Psoas muscle (tissue), 8 donors: ENCODE measurements around the gene PRB2. TPM values are rescaled to one million over a fixed set of nuclear protein-coding genes. Genes with fewer than 3 reads are reported as not detected.
"Not testable (repeated sequence)": the region's sequence is repeated elsewhere in the genome, so short reads cannot be mapped to it uniquely, and the experiment has no call there.

ENCODE experiments used
- ATAC-seq, 4 donors: fragments of 200-7000 bp; cut with Tn5 transposase; one replicate each; pipeline ENCODE4 v1.9.1; 2020; ENCODE audit warnings: moderate library complexity in 3 of 4, mild to moderate bottlenecking in 2 of 4
- DNase-seq, 2 donors: peaks; one replicate each; pipeline ENCODE4 v3.0.0-alpha.2; 2020
- H3K27ac ChIP-seq: fragments of 200-600 bp; one replicate; pipeline ENCODE4 v1.8.0; 2022
- H3K27me3 ChIP-seq, 3 donors: fragments of 200-600 bp in 1 of 3; one replicate each; pipeline versions ENCODE4 v1.6.1 to v1.8.0; 2013 to 2022; ENCODE audit warnings: low read length in 2 of 3, mild to moderate bottlenecking in 2 of 3, moderate library complexity in 1 of 3; ENCODE audit not compliant: insufficient read depth in 3 of 3
- H3K36me3 ChIP-seq, 2 donors: fragments of 200-600 bp in 1 of 2; one replicate each; pipeline versions ENCODE4 v1.6.1 to v1.8.0; 2013 to 2022; ENCODE audit warnings: low read depth in 1 of 2, mild to moderate bottlenecking in 1 of 2, moderate library complexity in 1 of 2; ENCODE audit not compliant: insufficient read depth in 1 of 2
- H3K4me1 ChIP-seq: fragments of 200-600 bp; one replicate; pipeline ENCODE4 v1.8.0; 2022
- H3K4me3 ChIP-seq: fragments of 200-600 bp; one replicate; pipeline ENCODE4 v1.8.0; 2022; ENCODE audit warnings: mild to moderate bottlenecking
- H3K9me3 ChIP-seq: fragments of 200-600 bp; one replicate; pipeline ENCODE4 v1.8.0; 2022
- WGBS, 3 donors: extraction: QIAGEN DNeasy Blood & Tissue Kit; methylation state at CpG; one replicate each; pipeline versions ENCODE4 v1.1.6 to v1.1.7; 2013; 5-methylcytosine and 5-hydroxymethylcytosine counted together
- intact Hi-C, 2 donors: fragments of 100-400 bp; cut with DNase I; formaldehyde crosslinking; loops; one replicate each; pipeline versions ENCODE4 v1.11.0 to v1.14.2; 2022
- long read RNA-seq, 2 donors: library from polyadenylated mRNA; unstranded; transcript quantifications; one replicate each; pipeline ENCODE4 v2.0.0, GENCODE V29; 2021
- polyA plus RNA-seq, 3 donors: library from polyadenylated mRNA; stranded (reverse); fragments of 200-250 nt; gene quantifications; one replicate each; pipeline ENCODE4 v1.2.3, GENCODE V29; 2013
- total RNA-seq, 4 donors: library from RNA; stranded (reverse); fragmentation: NEBNext Ultra II Directional in 2 of 4; extraction: Animal tissue kit (Norgen Biotek cat#: 25700) in 2 of 4; gene quantifications; one replicate each; pipeline versions ENCODE4 v1.2.1 to v1.2.4, GENCODE V29; 2021 to 2023
- TF ChIP-seq, protein P1 (sequence below): fragments of 200-600 bp; IDR thresholded peaks from one replicate; pipeline ENCODE4 v1.8.0; 2022; ENCODE audit warnings: antibody characterized with exemption
- donor health status: healthy with polysubstance abuse.
- donor health status: DM: no; HTN: no; CAD: no; lungs with moderate emphysema.
- donor health status: Bipolar disorder and iron deficiency.
- donor health status: healthy.
- donor health status: DM: yes; HTN: yes; CAD: no.
- donor health status: DM: no; HTN: no; CAD: no.
- donor health status: DM: no; HTN: no; CAD: no.
- donor health status: DM: yes; HTN: yes; CAD: no.

The PRB2 gene
- total RNA-seq (not detected), polyA plus RNA-seq (not detected)
- long read RNA-seq, donor 1 = 0 reads
- long read RNA-seq, donor 2 = 0 reads

DNA sequence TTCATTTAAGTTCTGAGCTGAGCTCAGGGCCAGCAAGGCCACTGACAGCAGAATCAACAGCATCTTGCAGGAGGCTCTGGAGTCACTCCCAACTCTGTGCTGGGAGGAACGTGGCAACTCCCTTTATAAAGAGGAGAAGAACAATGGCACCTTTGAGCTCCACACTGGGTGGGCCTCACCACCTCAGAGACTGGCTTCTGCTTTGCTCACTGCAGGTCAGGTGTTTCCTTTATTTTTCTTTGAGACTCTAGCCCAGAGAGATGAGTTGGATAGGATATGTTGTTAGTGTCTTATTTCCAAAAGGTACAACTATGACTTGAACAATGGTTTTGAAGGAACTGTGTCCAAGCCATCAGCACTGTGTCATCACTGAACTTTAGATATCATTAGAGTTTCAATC is at the start of gene PRB2:
PRB2 (minus strand) TSS at position 101 of the 400 bp plus-strand sequence; CDS start at position 63, 38 bp downstream.
- H3K36me3 ChIP-seq, intact Hi-C loops, H3K4me3 ChIP-seq, H3K27ac ChIP-seq, H3K27me3 ChIP-seq, H3K4me1 ChIP-seq, DNase-seq, H3K9me3 ChIP-seq, ATAC-seq: not testable (repeated sequence)
- no CpG with 5 or more reads among the region's 1 CpG for WGBS, 3 donors

- intact Hi-C loops = no loop called here
- TF ChIP-seq, protein P1, sequence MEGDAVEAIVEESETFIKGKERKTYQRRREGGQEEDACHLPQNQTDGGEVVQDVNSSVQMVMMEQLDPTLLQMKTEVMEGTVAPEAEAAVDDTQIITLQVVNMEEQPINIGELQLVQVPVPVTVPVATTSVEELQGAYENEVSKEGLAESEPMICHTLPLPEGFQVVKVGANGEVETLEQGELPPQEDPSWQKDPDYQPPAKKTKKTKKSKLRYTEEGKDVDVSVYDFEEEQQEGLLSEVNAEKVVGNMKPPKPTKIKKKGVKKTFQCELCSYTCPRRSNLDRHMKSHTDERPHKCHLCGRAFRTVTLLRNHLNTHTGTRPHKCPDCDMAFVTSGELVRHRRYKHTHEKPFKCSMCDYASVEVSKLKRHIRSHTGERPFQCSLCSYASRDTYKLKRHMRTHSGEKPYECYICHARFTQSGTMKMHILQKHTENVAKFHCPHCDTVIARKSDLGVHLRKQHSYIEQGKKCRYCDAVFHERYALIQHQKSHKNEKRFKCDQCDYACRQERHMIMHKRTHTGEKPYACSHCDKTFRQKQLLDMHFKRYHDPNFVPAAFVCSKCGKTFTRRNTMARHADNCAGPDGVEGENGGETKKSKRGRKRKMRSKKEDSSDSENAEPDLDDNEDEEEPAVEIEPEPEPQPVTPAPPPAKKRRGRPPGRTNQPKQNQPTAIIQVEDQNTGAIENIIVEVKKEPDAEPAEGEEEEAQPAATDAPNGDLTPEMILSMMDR = no peak
Measured at GRCh38 chr12:11437966-11438365, 42.6 kb upstream of the PRB2 start.

GRCh38 chr12:11433664-11434063 is 38.3 kb upstream of the PRB2 start:
- no peak for DNase-seq
- intact Hi-C loops = no loop called here
- Histone ChIP-seq H3K4me3 (no peak overlapping the region), H3K4me1 (no peaks in the 10 kb centered on the region), H3K36me3 (no peaks in the 10 kb centered on the region), H3K27me3 (no peaks in the 10 kb centered on the region), H3K9me3 (no peaks in the 10 kb centered on the region), H3K27ac (no peak overlapping the region)
- 48 to 65% (median 50%) methylated on average over 4 of the region's 4 CpGs for WGBS, 3 donors
- no peak for ATAC-seq
- TF ChIP-seq, protein P1 = no peak

More at GRCh38 chr12:11437966-11438365, 42.6 kb upstream of the PRB2 start:
- Histone ChIP-seq H3K27ac (no peak overlapping the region), H3K4me1 (no peaks in the 10 kb centered on the region), H3K36me3 (no peaks in the 10 kb centered on the region), H3K4me3 (no peak overlapping the region), H3K27me3 (no peaks in the 10 kb centered on the region), H3K9me3 (no peaks in the 10 kb centered on the region)
- ATAC-seq (no peak), DNase-seq (no peak)
- WGBS, 3 donors = 68 to 85% (median 75%) methylated on average over 2 of the region's 2 CpGs

GRCh38 chr12:11431486-11431885 is 36.1 kb upstream of the PRB2 start:
- Histone ChIP-seq H3K9me3 (no peaks in the 10 kb centered on the region), H3K27ac (no peak overlapping the region), H3K27me3 (no peaks in the 10 kb centered on the region), H3K4me3 (no peak overlapping the region), H3K36me3 (no peaks in the 10 kb centered on the region), H3K4me1 (no peaks in the 10 kb centered on the region)
- ATAC-seq = no peak
- WGBS, 3 donors = 79 to 85% (median 85%) methylated on average over 4 of the region's 4 CpGs
- intact Hi-C loops = no loop called here
- no peak for DNase-seq
- TF ChIP-seq, protein P1 = no peak

GRCh38 chr12:11427341-11427740 is 32.0 kb upstream of the PRB2 start:
- no peak overlapping the region for H3K4me3 ChIP-seq
- H3K27ac ChIP-seq = no peak overlapping the region
- DNase-seq (no peak), ATAC-seq (no peak)
- peaks cover 3% of the 10 kb centered on the region for H3K9me3 ChIP-seq
- H3K36me3 ChIP-seq = no peaks in the 10 kb centered on the region
- H3K27me3 ChIP-seq = no peaks in the 10 kb centered on the region
- intact Hi-C loops = no loop called here
- WGBS, 3 donors = 89 to 93% (median 90%) methylated on average over 1 of the region's 1 CpG
- TF ChIP-seq, protein P1 = no peak
- no peaks in the 10 kb centered on the region for H3K4me1 ChIP-seq
